Uterus (tissue), 4 donors: ENCODE data around the gene PGF. TPM values are rescaled to one million over a fixed set of nuclear protein-coding genes. Genes with fewer than 3 reads are reported as not detected.
A peak's percentile ranks its signal among the peaks of the same experiment; 100 is the strongest.

Experiments used
- DNase-seq, 2 donors: peaks; one replicate each; pipeline ENCODE4 v3.0.0-alpha.2; 2019 to 2020
- H3K27ac ChIP-seq, 2 donors: fragments of 200-600 bp; sonication (generic); 1 replicate in 1 of 2; 2 replicates in 1 of 2; pipeline ENCODE4 v1.5.1; 2016 to 2018
- H3K27me3 ChIP-seq, 2 donors: fragments of 200-600 bp; sonication (generic); one replicate each; pipeline ENCODE4 v1.5.1; 2018 to 2019; ENCODE audit warnings: control low read depth in 1 of 2
- H3K36me3 ChIP-seq, 2 donors: fragments of 200-600 bp; sonication (generic); one replicate each; pipeline ENCODE4 v1.5.1; 2019; ENCODE audit warnings: control low read depth in 1 of 2
- H3K4me1 ChIP-seq, 2 donors: fragments of 200-600 bp; sonication (generic); one replicate each; pipeline ENCODE4 v1.5.1; 2018 to 2019; ENCODE audit warnings: control low read depth in 1 of 2
- H3K4me3 ChIP-seq, 2 donors: fragments of 200-600 bp; sonication (generic); 1 replicate in 1 of 2; 2 replicates in 1 of 2; pipeline ENCODE4 v1.5.1; 2018 to 2019; ENCODE audit warnings: mild to moderate bottlenecking in 1 of 2
- H3K9me3 ChIP-seq, 2 donors: fragments of 200-600 bp; sonication (generic); one replicate each; pipeline ENCODE4 v1.5.1; 2019; ENCODE audit warnings: control low read depth in 1 of 2
- CTCF ChIP-seq, 4 experiments: fragments of 200-600 bp in 2 of 4; fragments of 450-650 bp in 2 of 4; sonication (generic) in 2 of 4; IDR thresholded peaks; one replicate each; pipeline ENCODE4 v1.5.1; 2016 to 2019; ENCODE audit warnings: antibody characterized with exemption in 4 of 4, mild to moderate bottlenecking in 2 of 4, moderate library complexity in 1 of 4
- POLR2A ChIP-seq, 2 donors: fragments of 450-650 bp; IDR thresholded peaks; one replicate each; pipeline ENCODE4 v1.6.1; 2016; ENCODE audit warnings: antibody characterized with exemption in 2 of 2, mild to moderate bottlenecking in 1 of 2, moderate library complexity in 1 of 2
- intact Hi-C: fragments of 100-400 bp; cut with DNase I; formaldehyde crosslinking; loops from one replicate; pipeline ENCODE4 v1.15.1; 2023; ENCODE audit warnings: low total_unique reads
- total RNA-seq, 4 donors: library from RNA; depleted of rRNA in 3 of 4; stranded (reverse); fragments of >200 nt in 3 of 4; gene quantifications; one replicate each; pipeline versions ENCODE4 v1.1.0 to v1.2.4, GENCODE V29; 2014 to 2023
- donor health status: DM: yes; HTN: yes; CAD: no.

The PGF gene
- total RNA-seq, 4 donors from 2014 or later, result 2.7 to 32.4 (median 15.4) TPM

- Histone ChIP-seq H3K4me3 (no peak overlapping the region), H3K36me3 (no peaks in the 10 kb centered on the region), H3K27ac (peak overlapping the region in 1 of 2 donors; percentile 61), H3K27me3 (no peaks in the 10 kb centered on the region), H3K9me3 (no peaks in the 10 kb centered on the region), H3K4me1 (peaks cover 0 to 6% of the 10 kb centered on the region in 2 donors)
- no peak for TF ChIP-seq POLR2A (IDR thresholded peaks at IDR 0.05)
- no peak for TF ChIP-seq CTCF (IDR thresholded peaks at IDR 0.05)
- no peak for DNase-seq
- intact Hi-C loops, result no loop called here
These were observed 37.0 kb downstream of the PGF start for GRCh38 chr14:74918380-74918779.

GRCh38 chr14:74917646-74918081 is 37.7 kb downstream of the PGF start:
- TF ChIP-seq POLR2A (IDR thresholded peaks at IDR 0.05), result no peak
- no peak for TF ChIP-seq CTCF (IDR thresholded peaks at IDR 0.05)
- H3K9me3 ChIP-seq, result no peaks in the 10 kb centered on the region
- no peaks in the 10 kb centered on the region for H3K27me3 ChIP-seq
- peaks cover 0 to 6% of the 10 kb centered on the region in 2 donors for H3K4me1 ChIP-seq
- peak overlapping the region; percentile 51 to 61 for H3K27ac ChIP-seq
- H3K4me3 ChIP-seq, result no peak overlapping the region
- no peaks in the 10 kb centered on the region for H3K36me3 ChIP-seq
- peak; percentile 67 to 82 for DNase-seq
- intact Hi-C loops, result no loop called here

GRCh38 chr14:74917178-74917543 is 38.2 kb downstream of the PGF start:
- intact Hi-C loops, result no loop called here
- Histone ChIP-seq H3K27ac (peak overlapping the region; percentile 51 to 61), H3K27me3 (no peaks in the 10 kb centered on the region), H3K9me3 (no peaks in the 10 kb centered on the region), H3K36me3 (no peaks in the 10 kb centered on the region), H3K4me3 (no peak overlapping the region), H3K4me1 (peaks cover 0 to 6% of the 10 kb centered on the region in 2 donors)
- no peak for DNase-seq
- TF ChIP-seq CTCF (IDR thresholded peaks at IDR 0.05), result no peak
- no peak for TF ChIP-seq POLR2A (IDR thresholded peaks at IDR 0.05)

GRCh38 chr14:74915826-74916225 is 39.6 kb downstream of the PGF start:
- Histone ChIP-seq H3K4me1 (peaks cover 0 to 6% of the 10 kb centered on the region in 2 donors), H3K27ac (peak overlapping the region; percentile 51 to 61), H3K27me3 (no peaks in the 10 kb centered on the region), H3K36me3 (no peaks in the 10 kb centered on the region), H3K4me3 (no peak overlapping the region), H3K9me3 (no peaks in the 10 kb centered on the region)
- no peak for TF ChIP-seq CTCF (IDR thresholded peaks at IDR 0.05)
- TF ChIP-seq POLR2A (IDR thresholded peaks at IDR 0.05), result no peak
- DNase-seq, result no peak
- intact Hi-C loops, result no loop called here

GRCh38 chr14:74915426-74915825 is 40.0 kb downstream of the PGF start:
- Histone ChIP-seq H3K27me3 (no peaks in the 10 kb centered on the region), H3K36me3 (no peaks in the 10 kb centered on the region), H3K4me3 (no peak overlapping the region), H3K4me1 (peaks cover 0 to 6% of the 10 kb centered on the region in 2 donors), H3K9me3 (no peaks in the 10 kb centered on the region), H3K27ac (peak overlapping the region; percentile 51 to 61)
- no peak for DNase-seq
- intact Hi-C loops, result no loop called here
- TF ChIP-seq POLR2A (IDR thresholded peaks at IDR 0.05) (no peak), CTCF (IDR thresholded peaks at IDR 0.05) (no peak)
